ENCODE data around the gene CDKN2D.

GRCh38 chr19:10544753-10545251 lies 24.0 kb downstream of the CDKN2D start:
- TF ChIP-seq CTCF (conservative IDR thresholded peaks at IDR 0.05; ENCODE audit: low read length): no peak
- TF ChIP-seq EZH2phosphoT487 (IDR thresholded peaks at IDR 0.05; ENCODE audit: borderline replicate concordance, low read depth, low read length): no peak
